HTR-8/SVneo (cell line): ENCODE results near the gene BEX4.
"Not testable (repeated sequence)": the region's sequence is repeated elsewhere in the genome, so short reads cannot be mapped to it uniquely, and the experiment has no call there.

Experiments
- DNase-seq: peaks from one replicate; pipeline ENCODE4 v3.0.0; 2011; ENCODE audit warnings: low spot score, mixed read lengths; ENCODE audit not compliant: insufficient read length
- FAIRE-seq: peaks from 2 replicates; lab custom pipeline; 2011; peaks lifted over from hg19 to GRCh38; lab: Jason Lieb, UNC

BEX4 gene

DNA sequence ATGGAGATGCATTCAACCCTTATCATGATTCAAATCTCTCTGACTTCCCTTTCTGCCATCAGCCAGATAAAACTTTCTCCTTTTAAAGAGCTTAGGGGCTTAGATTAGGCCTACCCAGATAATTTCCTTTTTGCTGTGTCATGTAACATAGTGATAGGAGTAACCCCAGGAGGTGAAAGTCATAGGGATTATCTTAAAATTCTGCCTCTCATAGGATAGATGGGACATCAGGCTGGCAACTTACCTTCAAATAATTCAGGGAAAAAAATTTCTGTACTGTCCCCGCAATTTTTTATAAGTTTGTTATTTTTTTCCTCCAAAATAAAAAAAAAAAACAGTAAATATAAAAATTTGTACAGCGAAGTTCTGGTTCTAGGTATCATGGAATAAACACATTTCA lies 20.7 kb downstream of the BEX4 start:
- DNase-seq, FAIRE-seq: not testable (repeated sequence)

DNA sequence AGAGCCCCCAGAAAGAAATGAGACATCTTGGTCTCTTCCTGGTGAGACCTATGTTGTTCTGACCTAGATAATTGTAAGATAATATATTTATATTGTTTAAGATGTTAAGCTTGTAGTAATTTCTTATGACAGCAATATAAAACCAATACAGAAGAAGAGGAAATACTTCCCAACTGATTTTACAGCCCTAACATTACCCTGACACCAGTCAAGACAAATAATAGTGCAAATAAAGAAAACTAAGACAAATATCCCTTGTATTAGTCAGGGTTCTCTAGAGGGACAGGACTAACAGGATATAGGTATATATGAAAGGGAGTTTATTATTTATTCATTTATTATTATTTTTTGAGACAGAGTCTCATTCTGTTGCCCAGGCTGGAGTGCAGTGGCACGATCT lies 21.4 kb downstream of the BEX4 start:
- DNase-seq, result no peak
- no peak for FAIRE-seq

GRCh38 chrX:103240155-103240554 lies 25.2 kb downstream of the BEX4 start:
- DNase-seq (no peak), FAIRE-seq (no peak)

DNA sequence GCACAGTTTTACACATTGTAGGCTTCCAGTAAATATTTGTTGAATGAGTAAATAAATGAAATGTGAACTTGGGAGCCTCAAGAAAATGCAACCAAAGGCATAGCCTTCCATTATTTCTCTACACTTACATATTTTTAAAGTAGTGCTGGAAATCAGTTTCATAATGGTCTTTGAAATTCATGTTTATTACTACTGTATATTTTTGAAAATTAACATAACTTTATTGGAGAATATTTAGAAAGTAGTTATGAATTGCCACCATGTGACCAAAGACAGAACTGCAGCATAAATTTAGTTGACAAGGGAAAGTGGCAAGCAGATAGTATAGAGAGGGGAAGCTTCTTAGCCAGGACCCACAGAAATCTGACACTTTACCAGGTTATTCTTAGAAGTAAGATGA lies 33.6 kb downstream of the BEX4 start:
- DNase-seq (no peak), FAIRE-seq (no peak)

- FAIRE-seq (no peak), DNase-seq (no peak)
Observed at GRCh38 chrX:103249805-103250204, 34.9 kb downstream of the BEX4 start.

GRCh38 chrX:103250977-103251376 lies 36.1 kb downstream of the BEX4 start:
- DNase-seq (no peak), FAIRE-seq (no peak)

GRCh38 chrX:103253608-103254007 lies 38.7 kb downstream of the BEX4 start:
- DNase-seq (no peak), FAIRE-seq (no peak)

- no peak for FAIRE-seq
- DNase-seq, result no peak
Observed at GRCh38 chrX:103254171-103254824, 39.4 kb downstream of the BEX4 start.

DNA sequence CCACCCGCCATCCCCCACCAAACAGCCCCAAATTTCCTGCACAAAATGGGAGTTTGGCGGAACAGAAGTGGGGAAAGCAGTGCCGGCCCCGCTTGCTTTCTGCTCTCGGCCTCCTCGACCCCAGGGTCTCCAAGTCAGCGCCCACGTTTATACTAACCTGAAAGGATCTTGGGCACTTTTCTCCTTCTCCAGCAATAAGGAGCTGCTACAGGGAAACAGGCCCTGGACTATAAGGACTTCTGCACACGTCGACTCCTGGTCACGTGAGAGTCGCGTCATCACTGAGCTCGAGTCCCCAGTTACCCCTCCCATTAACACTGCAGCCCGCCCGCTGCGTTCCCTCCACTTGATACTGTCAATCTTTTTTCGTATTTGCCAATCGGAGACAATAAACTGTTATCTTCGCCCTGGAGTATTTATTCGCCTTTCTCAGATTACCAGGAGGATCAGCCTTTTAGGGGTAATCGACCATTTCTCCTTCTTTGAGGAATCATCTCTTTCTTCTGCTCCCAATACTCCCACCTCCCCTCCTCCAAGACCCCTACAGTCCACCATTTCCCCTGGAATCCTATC lies 40.1 kb downstream of the BEX4 start, which contains the start of gene TCEAL8:
Gene TCEAL8, minus strand, starts transcription at position 235 of the 573 bp plus-strand sequence. CDS start 1,176 bp downstream, outside the sequence.
- peak; percentile 30 for DNase-seq

DNA sequence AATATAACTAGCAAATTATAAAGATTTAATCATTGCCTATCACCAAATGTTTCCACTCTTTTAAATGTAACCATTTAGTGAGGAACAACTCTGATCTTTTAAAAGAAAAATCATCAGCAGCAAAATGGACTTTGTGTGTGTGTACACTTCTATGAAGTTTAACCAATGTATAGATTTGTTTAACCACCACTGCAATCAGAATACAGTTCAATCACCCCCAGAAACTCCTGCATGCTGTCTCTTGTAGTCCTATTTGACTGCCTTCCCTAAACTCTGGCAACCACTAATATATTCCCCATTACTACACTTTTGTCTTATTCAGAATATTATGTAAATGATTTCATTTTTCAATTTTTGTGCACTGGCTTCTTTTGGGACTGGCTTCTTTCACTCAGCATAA lies 41.7 kb downstream of the BEX4 start:
- FAIRE-seq (no peak), DNase-seq (no peak)

More for the DNA sequence above, 40.1 kb downstream of the BEX4 start, which contains the start of gene TCEAL8:
- FAIRE-seq, result no peak

- no peak for FAIRE-seq
- no peak for DNase-seq
Observed at GRCh38 chrX:103258275-103258674, 43.4 kb downstream of the BEX4 start.
